ENCODE measurements around the gene FGD5. TPM values are rescaled to one million over a fixed set of nuclear protein-coding genes. Genes with fewer than 3 reads are reported as not detected.
A peak's percentile ranks its signal among the peaks of the same experiment; 100 is the strongest.

The FGD5 gene
- total and polyA plus RNA-seq, 12 donors: 8.9 to 23.4 (median 15.9) TPM

DNA sequence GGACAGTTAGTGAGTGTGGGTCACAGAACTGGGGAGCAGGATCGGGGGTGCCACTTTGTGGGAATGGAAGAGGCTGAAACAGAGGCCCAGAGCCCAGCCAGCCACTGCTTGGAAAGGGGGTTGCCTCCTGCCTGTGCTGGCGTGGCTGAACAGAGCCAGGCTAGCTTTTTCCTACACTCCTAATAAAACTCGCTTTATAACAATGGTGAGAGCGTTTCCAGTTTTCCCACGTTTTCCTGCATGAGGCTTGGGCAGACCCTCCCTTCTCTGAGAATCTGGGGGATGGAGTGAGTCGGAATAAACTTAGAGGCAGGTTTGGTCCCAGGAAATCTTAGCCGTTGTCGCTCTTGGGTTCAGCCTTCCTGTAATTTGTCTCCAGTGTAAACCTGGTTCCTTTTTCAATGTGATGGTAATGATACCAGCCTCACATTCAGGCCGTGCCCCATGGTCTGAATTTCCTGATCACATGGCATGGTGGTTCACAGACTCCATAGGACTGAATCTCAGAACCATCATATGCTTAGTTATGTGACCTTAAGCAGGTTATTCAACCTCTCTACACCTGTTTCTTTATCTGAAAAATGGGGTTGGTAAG, 6.5 kb upstream of the FGD5 start:
- Histone ChIP-seq H3K27me3 (peaks cover 4 to 67% (median 31%) of the 10 kb centered on the region in 7 donors), H3K36me3 (peaks cover 0 to 18% (median 0%) of the 10 kb centered on the region in 9 donors), H3K4me1 (peaks cover 5 to 60% (median 37%) of the 10 kb centered on the region in 9 donors), H3K27ac (peak overlapping the region in 9 of 10 donors; percentile 40 to 97 (median 92)), H3K4me3 (peak overlapping the region; percentile 3 to 84 (median 78)), H3K9me3 (no peaks in the 10 kb centered on the region)
- peak in 4 of 8 donors; percentile 4 to 26 (median 10) for ATAC-seq
- TF ChIP-seq, protein P1, sequence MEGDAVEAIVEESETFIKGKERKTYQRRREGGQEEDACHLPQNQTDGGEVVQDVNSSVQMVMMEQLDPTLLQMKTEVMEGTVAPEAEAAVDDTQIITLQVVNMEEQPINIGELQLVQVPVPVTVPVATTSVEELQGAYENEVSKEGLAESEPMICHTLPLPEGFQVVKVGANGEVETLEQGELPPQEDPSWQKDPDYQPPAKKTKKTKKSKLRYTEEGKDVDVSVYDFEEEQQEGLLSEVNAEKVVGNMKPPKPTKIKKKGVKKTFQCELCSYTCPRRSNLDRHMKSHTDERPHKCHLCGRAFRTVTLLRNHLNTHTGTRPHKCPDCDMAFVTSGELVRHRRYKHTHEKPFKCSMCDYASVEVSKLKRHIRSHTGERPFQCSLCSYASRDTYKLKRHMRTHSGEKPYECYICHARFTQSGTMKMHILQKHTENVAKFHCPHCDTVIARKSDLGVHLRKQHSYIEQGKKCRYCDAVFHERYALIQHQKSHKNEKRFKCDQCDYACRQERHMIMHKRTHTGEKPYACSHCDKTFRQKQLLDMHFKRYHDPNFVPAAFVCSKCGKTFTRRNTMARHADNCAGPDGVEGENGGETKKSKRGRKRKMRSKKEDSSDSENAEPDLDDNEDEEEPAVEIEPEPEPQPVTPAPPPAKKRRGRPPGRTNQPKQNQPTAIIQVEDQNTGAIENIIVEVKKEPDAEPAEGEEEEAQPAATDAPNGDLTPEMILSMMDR (IDR thresholded peaks at IDR 0.05): no peak
- WGBS, 2 donors: 43 to 53% methylated on average over 9 of the region's 9 CpGs
- DNase-seq: no peak
- intact Hi-C loops (cut with DNase I): loop anchor here in 3 of 10 donors (5.0 to 10.0 kb wide), 4 partner anchors 35 to 85 kb away; no protein-coding TSS in a partner anchor

DNA sequence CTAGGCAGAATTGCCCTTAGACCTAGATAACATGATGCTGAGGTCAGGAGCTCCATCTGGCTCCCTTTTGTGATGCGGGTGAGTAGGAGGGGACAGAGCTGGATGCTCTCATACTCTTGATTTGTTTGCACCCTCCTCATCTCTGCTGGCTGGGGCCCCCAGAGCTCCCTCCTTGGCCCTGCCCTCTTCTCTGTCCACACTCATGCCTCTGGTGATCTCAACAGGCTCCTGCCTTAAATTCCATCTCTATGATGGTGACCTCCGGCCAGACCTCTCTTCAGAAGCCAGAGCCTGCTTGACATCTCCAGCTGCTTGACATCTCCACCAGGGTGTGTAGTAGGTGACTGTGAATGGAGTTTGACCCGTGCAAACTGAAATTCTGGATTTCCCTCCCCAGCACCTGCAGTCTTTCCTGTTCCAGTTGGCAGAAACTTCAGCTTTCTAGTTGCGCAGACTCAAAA, 4.3 kb upstream of the FGD5 start:
- WGBS, 2 donors: 45 to 49% methylated on average over 4 of the region's 4 CpGs
- Histone ChIP-seq H3K9me3 (no peaks in the 10 kb centered on the region), H3K4me1 (peaks cover 5 to 52% (median 32%) of the 10 kb centered on the region in 9 donors), H3K4me3 (no peak overlapping the region), H3K27ac (peak overlapping the region in 1 of 10 donors; percentile 39), H3K27me3 (peaks cover 4 to 49% (median 23%) of the 10 kb centered on the region in 7 donors), H3K36me3 (peaks cover 0 to 30% (median 5%) of the 10 kb centered on the region in 9 donors)
- DNase-seq (no peak), ATAC-seq (peak in 3 of 8 donors; percentile 10 to 65 (median 11))
- intact Hi-C loops (cut with DNase I): loop anchor here in 3 of 10 donors (5.0 to 10.0 kb wide), 4 partner anchors 33 to 83 kb away; no protein-coding TSS in a partner anchor
- TF ChIP-seq, protein P1 (IDR thresholded peaks at IDR 0.05): no peak

DNA sequence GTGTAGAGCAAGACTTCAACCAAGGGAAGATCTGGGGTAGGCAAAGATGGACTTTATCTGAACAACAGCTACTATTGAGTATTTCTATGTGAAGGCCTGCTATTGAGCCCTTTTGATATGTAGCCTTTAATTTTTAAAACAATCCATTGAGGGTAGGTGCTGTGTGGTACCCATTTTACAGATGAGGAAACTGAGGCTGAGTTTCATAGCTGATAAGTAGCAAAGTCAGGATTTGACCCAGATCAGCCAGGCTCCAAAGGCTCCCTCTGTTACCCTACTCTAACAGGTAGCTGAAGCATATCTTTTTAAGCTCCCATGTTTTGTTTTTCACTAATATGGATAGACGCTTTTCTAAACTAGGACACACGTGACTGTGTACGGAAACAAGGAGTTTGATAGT, 2.4 kb upstream of the FGD5 start:
- ATAC-seq (no peak), DNase-seq (no peak)
- Histone ChIP-seq H3K9me3 (no peaks in the 10 kb centered on the region), H3K4me3 (no peak overlapping the region), H3K4me1 (peaks cover 5 to 45% (median 23%) of the 10 kb centered on the region in 9 donors), H3K27me3 (peaks cover 0 to 32% (median 8%) of the 10 kb centered on the region in 7 donors), H3K36me3 (peaks cover 0 to 49% (median 7%) of the 10 kb centered on the region in 9 donors), H3K27ac (no peak overlapping the region)
- TF ChIP-seq, protein P1 (IDR thresholded peaks at IDR 0.05): no peak
- WGBS, 2 donors: 91 to 92% methylated on average over 3 of the region's 3 CpGs
- intact Hi-C loops (cut with DNase I): loop anchor here in 1 of 10 donors (10.0 kb wide), 1 partner anchor 58 kb away; no protein-coding TSS in a partner anchor

DNA sequence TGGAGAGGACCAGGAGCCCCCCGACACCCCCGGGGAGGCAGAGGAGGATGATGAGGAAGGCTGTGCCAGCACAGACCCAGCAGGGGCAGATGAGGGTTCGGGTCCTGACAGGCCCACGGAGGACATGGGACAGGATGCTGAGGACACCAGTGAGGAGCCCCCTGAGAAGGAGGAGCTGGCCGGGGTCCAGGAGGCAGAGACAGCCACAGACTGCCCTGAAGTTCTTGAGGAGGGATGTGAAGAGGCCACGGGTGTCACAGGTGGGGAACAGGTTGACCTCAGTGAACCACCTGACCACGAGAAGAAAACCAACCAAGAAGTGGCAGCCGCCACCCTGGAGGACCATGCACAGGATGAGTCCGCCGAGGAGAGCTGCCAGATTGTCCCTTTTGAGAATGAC, 909 bp downstream of the FGD5 start:
- intact Hi-C loops (cut with DNase I): loop anchor here in 1 of 10 donors (10.0 kb wide), 1 partner anchor 55 kb away; no protein-coding TSS in a partner anchor
- H3K9me3 ChIP-seq: no peaks in the 10 kb centered on the region
- H3K4me1 ChIP-seq: peaks cover 7 to 51% (median 29%) of the 10 kb centered on the region in 9 donors
- peaks cover 0 to 58% (median 7%) of the 10 kb centered on the region in 9 donors for H3K36me3 ChIP-seq
- 78 to 84% methylated on average over 10 of the region's 10 CpGs for WGBS, 2 donors
- DNase-seq (no peak), ATAC-seq (peak in 1 of 8 donors; percentile 10)
- peaks cover 0 to 14% (median 0%) of the 10 kb centered on the region in 7 donors for H3K27me3 ChIP-seq
- H3K4me3 ChIP-seq: no peak overlapping the region
- TF ChIP-seq, protein P1 (IDR thresholded peaks at IDR 0.05): no peak
- no peak overlapping the region for H3K27ac ChIP-seq
